VCaP (cell line): ENCODE measurements around the gene NRCAM.
"Not testable (repeated sequence)": the region's sequence is repeated elsewhere in the genome, so short reads cannot be mapped to it uniquely, and the experiment has no call there.

ENCODE experiments used
- H3K27ac ChIP-seq: fragments of 450-650 bp; 2 replicates; pipeline ENCODE4 v1.5.1; 2017
- TF ChIP-seq, protein P1 (sequence below): fragments of 450-650 bp; conservative IDR thresholded peaks from 2 replicates; pipeline ENCODE4 v1.5.1; 2017; ENCODE audit warnings: mild to moderate bottlenecking, moderate library complexity

The NRCAM gene

DNA sequence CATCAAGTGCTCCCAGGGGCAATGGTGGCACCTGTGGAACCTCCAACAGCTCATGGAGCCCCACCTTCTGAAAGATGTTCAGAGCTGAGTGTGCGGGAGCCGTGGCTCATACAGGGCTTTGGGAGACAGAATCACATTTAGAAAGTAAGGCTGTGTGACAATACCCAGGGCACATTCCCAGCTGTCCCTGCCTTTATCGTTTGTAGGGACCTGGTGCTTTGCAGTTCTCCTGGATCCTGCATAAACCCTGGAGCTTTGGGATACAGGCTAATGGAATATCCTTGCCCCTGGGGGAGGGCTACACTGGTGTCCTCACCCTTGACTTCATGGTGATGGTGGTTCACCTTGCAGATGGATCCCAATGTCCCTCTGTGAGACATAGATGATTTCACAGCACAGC, 191.2 kb downstream of the NRCAM start:
- TF ChIP-seq, protein P1, sequence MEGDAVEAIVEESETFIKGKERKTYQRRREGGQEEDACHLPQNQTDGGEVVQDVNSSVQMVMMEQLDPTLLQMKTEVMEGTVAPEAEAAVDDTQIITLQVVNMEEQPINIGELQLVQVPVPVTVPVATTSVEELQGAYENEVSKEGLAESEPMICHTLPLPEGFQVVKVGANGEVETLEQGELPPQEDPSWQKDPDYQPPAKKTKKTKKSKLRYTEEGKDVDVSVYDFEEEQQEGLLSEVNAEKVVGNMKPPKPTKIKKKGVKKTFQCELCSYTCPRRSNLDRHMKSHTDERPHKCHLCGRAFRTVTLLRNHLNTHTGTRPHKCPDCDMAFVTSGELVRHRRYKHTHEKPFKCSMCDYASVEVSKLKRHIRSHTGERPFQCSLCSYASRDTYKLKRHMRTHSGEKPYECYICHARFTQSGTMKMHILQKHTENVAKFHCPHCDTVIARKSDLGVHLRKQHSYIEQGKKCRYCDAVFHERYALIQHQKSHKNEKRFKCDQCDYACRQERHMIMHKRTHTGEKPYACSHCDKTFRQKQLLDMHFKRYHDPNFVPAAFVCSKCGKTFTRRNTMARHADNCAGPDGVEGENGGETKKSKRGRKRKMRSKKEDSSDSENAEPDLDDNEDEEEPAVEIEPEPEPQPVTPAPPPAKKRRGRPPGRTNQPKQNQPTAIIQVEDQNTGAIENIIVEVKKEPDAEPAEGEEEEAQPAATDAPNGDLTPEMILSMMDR: no peak
- no peak overlapping the region for H3K27ac ChIP-seq

DNA sequence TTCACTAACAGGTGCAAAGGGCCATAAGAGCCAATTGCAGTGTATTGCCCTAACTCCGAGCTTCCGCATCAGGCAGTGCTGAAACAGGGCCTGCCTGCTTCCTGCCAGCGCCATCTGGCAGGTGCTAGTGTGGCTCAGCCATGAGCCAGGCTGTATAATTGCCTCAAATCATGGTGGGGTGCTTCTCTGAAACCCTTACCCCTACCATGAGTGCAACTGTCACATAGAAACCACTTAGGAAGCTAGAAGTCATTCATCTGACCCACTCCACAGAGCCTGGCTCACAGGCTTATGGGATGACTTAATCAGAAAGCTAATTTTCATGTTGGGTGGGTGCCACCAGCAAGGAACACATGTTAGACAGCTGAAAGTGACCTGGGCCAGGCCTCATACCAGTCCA, 192.8 kb downstream of the NRCAM start:
- TF ChIP-seq, protein P1: no peak
- no peak overlapping the region for H3K27ac ChIP-seq

DNA sequence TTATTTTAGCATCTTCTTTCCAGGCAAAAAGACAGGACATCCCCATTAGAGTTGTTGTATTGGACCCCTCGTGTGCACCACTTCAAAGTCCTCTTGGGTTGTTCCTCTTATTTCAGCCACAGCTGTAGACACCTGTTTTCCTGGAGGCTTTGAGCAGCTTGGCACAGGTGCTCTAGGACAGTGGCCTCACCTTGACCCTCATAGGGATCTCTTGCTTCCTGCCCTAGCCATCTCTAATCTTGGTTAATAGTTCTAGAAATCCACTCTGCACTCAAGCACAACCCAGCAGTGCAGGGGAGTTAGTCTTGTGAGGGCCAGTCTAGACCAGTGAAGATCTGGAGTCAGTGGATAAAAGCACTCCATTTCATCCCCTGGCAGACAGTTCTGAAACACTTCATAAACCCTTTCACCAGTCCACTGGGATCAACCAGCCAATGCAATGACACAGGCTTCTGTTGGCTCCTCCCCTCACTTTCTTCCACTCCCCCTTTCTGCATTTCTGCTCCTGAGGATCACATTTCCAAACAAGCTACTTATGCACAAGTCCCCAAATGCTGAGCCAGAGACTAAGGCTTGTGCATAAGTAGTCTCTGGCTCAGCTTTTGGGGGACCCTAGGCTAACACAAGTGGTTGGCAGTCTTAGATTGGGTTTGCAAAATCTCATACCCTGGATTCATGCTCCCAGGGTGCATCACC, 194.5 kb downstream of the NRCAM start:
- H3K27ac ChIP-seq: no peak overlapping the region
- TF ChIP-seq, protein P1: no peak

DNA sequence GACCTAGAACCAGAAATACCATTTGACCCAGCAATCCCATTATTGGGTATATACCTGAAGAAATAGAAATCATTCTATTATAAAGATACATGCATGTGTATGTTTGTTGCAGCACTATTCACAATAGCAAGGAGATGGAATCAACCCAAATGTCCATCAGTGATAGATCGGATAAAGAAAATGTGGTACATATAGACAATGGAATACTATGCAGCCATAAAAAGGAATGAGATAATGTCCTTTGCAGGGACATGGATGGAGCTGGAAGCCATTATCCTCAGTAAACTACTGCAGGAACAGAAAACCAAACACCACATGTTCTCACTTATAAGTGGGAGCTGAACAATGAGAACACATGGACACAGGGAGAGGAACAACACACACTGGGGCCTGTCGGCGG, 196.8 kb downstream of the NRCAM start:
- not testable (repeated sequence) for H3K27ac ChIP-seq

DNA sequence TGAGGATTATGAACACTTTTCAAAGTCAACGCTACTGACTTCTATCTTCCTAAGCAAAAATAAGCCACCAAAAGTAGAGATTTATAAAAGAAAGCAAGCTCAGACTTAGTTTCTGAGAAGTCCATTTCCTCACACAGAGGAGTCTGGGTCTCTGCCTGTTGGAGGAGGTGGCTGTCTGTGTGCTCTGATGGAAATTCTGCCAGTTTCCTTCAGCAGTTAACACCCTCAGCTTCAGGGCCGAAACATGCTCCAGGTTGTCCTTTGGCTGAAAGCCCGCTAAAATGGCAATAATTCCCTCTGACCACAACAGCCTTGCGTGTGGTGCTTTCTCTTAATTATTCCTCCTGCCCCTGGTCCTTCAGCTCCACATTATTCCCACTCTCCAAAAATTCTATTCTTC, 198.3 kb downstream of the NRCAM start:
- H3K27ac ChIP-seq: no peak overlapping the region
- TF ChIP-seq, protein P1: no peak

DNA sequence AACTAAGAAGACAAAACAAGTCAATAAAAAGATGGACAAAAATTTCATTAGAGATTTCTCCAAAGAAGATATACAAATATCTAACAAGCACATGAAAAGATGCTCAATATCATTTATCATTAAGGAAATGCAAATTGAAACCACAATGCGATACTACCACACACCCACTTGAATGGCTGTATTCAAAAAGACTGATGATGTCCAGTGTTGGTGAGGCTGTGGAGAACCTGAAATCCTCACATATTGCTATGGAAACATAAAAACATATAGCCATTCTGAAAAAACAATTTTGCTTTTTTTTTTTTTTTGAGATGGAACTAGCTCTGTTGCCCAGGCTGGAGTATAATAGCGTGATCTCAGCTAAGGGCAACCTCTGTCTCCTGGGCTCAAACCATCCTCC, 202.0 kb downstream of the NRCAM start:
- H3K27ac ChIP-seq: no peak overlapping the region
- TF ChIP-seq, protein P1: no peak

DNA sequence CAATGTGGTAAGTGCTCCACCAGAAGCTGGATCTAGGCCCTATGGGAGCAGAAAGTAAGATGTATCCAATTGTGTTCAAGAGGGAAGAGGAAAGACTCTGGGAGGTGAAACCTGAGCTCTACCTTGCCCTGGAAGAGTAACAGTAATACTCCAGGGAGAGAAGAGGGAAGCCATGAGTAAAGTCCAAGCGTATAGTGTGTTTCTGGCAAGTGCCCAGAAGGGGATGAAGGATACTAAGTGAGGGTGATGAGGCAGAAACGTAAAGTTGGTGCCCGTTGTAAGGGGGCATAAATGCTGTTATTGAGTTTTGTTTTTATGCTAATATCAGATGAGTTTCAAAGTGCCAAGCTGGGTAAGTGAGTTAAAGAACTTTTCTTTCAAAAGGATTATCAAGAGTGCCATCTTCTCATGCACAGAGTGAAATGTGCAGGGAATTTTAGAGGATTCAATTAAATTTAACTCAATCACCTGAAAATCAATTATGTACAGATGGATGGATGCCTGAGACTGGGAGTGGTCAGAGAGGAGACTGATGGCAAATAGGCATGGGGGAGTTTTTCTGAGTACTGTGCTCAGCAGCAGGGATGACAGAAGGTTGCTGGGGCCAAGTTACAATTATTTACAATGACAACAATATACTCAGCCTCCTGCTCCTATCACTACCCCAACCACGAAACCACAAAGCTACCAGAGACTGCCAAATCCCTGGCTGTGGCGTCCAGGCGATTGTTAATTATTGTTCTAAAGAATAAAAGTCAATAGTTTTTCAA, 202.8 kb downstream of the NRCAM start:
- H3K27ac ChIP-seq: no peak overlapping the region
- TF ChIP-seq, protein P1: no peak

DNA sequence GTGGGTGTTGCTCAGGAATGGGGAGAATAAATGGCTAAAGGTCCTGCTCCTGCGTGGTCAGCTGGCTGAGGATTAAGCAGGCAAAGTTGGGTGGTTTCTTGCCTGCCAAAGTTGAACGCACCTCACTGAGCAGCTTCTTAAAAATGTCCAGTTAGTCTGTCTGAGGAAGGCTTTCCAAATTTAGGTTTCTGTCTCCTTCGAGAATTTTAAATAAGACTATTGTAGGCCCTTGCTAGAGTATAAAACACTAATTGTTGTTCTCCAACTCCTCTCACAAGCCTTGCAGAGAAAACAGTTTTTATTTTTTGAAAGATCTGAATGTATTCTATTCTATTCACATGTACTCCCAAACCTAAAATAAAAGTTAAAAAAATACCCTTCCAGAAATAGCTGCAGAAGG, 204.1 kb downstream of the NRCAM start:
- H3K27ac ChIP-seq: no peak overlapping the region
- TF ChIP-seq, protein P1: no peak
